ENCODE results near the gene SDC1. TPM values are rescaled to one million over a fixed set of nuclear protein-coding genes. Genes with fewer than 3 reads are reported as not detected.
A peak's percentile ranks its signal among the peaks of the same experiment; 100 is the strongest.

Gene SDC1
- total and polyA plus RNA-seq, 2 of the 8 experiments (the other 6 are each of a cell fraction or from before 2014, with no cell fraction given): 45.3 to 73.3 TPM

DNA sequence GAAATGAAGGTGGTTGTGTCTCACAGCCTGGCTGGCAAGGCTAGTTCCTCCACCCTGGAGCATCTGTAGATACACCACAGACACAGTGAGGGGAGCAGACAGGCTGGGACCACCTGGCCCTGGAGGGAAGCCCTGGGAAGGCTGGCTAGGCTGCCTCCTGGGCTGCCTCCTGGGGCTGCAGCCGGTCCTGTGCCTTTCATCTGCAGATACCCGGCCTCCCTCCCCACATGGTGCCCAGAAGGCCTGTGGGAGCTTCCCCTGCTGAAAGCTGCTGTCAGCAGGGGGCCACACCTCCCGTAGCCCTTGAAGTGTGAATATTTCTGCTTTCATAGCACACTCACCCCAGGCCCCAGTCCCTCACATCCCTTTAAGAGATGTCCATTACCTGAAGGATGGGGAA, 37.6 kb downstream of the SDC1 start:
- Histone ChIP-seq H3K18ac (ENCODE audit: extremely low read depth, low read length) (no peak overlapping the region), H3K4me2 (ENCODE audit: insufficient read depth in 1 of 2, low read depth in 2 of 2, low read length in 2 of 2) (no peak overlapping the region), H4K8ac (ENCODE audit: extremely low read depth, insufficient read depth, low read length) (no peak overlapping the region), H2AK5ac (ENCODE audit: low read depth, low read length) (peak overlapping the region; percentile 4; the same call in 1 of the 2 replicates), H4K91ac (replicated peaks; ENCODE audit: insufficient read length, low read length) (peak overlapping the region; percentile 56), H3K56ac (replicated peaks; ENCODE audit: insufficient read length, low read depth, low read length) (no peak overlapping the region), H3K79me2 (ENCODE audit: control insufficient read depth in 1 of 2, insufficient read depth in 2 of 2, low read length in 2 of 2) (no peaks in the 10 kb centered on the region), H4K20me1 (replicated peaks in 1 of 2; ENCODE audit: control insufficient read depth in 1 of 2, insufficient read depth in 2 of 2, low read length in 2 of 2) (no peaks in the 10 kb centered on the region), H3K36me3 (ENCODE audit: control insufficient read depth in 2 of 4, insufficient read depth in 4 of 4, low read length in 3 of 4) (no peaks in the 10 kb centered on the region), H2BK120ac (replicated peaks; ENCODE audit: low read depth, low read length) (no peak overlapping the region), H2BK5ac (ENCODE audit: low read depth, low read length) (no peak overlapping the region), H3K27ac (ENCODE audit: low read depth, low read length) (no peak overlapping the region), H3K23me2 (ENCODE audit: low read depth, low read length) (no peaks in the 10 kb centered on the region), H2BK20ac (ENCODE audit: low read length) (0 out of 2 replicates have a peak overlapping the region, but pooled peaks have one; percentile 95), H2BK12ac (ENCODE audit: low read depth, low read length) (peak overlapping the region; percentile 40; the same call in 1 of the 2 replicates), H3K23ac (ENCODE audit: insufficient read length) (no peak overlapping the region), H3K14ac (ENCODE audit: insufficient read length) (no peak overlapping the region), H2AFZ (ENCODE audit: low read length) (no peak overlapping the region), H3K79me1 (ENCODE audit: low read depth, low read length) (no peaks in the 10 kb centered on the region), H3K9ac (replicated peaks in 1 of 4; ENCODE audit: extremely low read depth in 1 of 4, low read depth in 3 of 4, low read length in 3 of 4) (no peak overlapping the region), H4K5ac (ENCODE audit: insufficient read length, low read depth, low read length) (no peak overlapping the region), H3K4me1 (replicated peaks in 1 of 4; ENCODE audit: control insufficient read depth in 3 of 4, insufficient read depth in 4 of 4, low read length in 3 of 4) (peaks cover 0 to 40% (median 21%) of the 10 kb centered on the region in 4 experiments; a peak in 6 of 7 replicates), H2BK15ac (ENCODE audit: low read length) (peak overlapping the region; percentile 96), H3K4me3 (ENCODE audit: extremely low read depth in 1 of 4, insufficient read depth in 2 of 4, low read depth in 3 of 4, low read length in 4 of 4) (no peak overlapping the region), H3K9me3 (ENCODE audit: insufficient read depth in 2 of 2, low read depth in 1 of 2, low read length in 1 of 2) (no peaks in the 10 kb centered on the region), H3K4ac (replicated peaks; ENCODE audit: insufficient read length, low read depth, low read length) (peak overlapping the region; percentile 62), H3K27me3 (replicated peaks in 1 of 4; ENCODE audit: control insufficient read depth in 3 of 4, extremely low read depth in 1 of 4, insufficient read depth in 3 of 4, low read length in 3 of 4) (no peaks in the 10 kb centered on the region; a peak in 3 of 7 replicates)
- ChIA-PET POLR2A (ENCODE audit: partially characterized antibody) (interaction anchor here (0.7 kb wide), 1 partner anchor 162 kb away, joined by 3 read pairs; no protein-coding TSS in a partner anchor), CTCF (ENCODE audit: partially characterized antibody) (interaction anchor here (1.0 to 17.4 kb wide), 7 partner anchors 14 to 232 kb away, joined by 3 to 163 read pairs (median 4); no protein-coding TSS in a partner anchor)
- FAIRE-seq (no peak), DNase-seq (ENCODE audit: low read depth in 1 of 2, low spot score in 2 of 2) (no peak)
- 58% methylated on average over 3 of the region's 3 CpGs; no CpG with 5 or more reads in 1 of the 2 experiments for WGBS, 2 experiments (ENCODE audit: extremely low coverage in 1 of 2, insufficient coverage in 1 of 2, insufficient read length in 1 of 2, insufficient replicate concordance in 2 of 2, low coverage in 1 of 2, low lambda C conversion rate in 2 of 2, missing lambda C conversion rate in 1 of 2)
- TF ChIP-seq, protein P1, sequence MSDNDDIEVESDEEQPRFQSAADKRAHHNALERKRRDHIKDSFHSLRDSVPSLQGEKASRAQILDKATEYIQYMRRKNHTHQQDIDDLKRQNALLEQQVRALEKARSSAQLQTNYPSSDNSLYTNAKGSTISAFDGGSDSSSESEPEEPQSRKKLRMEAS (IDR thresholded peaks at IDR 0.05): no peak
- TF ChIP-seq, protein P2, sequence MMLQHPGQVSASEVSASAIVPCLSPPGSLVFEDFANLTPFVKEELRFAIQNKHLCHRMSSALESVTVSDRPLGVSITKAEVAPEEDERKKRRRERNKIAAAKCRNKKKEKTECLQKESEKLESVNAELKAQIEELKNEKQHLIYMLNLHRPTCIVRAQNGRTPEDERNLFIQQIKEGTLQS (IDR thresholded peaks at IDR 0.05; ENCODE audit: insufficient read depth, low read depth, low read length): no peak
